ENCODE results near the gene RFC4.

Gene RFC4

GRCh38 chr3:186743666-186744065 lies 62.6 kb downstream of the RFC4 start:
- no peak for DNase-seq (ENCODE audit: low read depth)
- TF ChIP-seq CTCF (IDR thresholded peaks at IDR 0.05; ENCODE audit: low read depth, low read length, missing control alignments), result no peak
- H3K4me3 ChIP-seq (ENCODE audit: low read depth, low read length), result no peak overlapping the region

GRCh38 chr3:186742618-186743380 lies 63.5 kb downstream of the RFC4 start:
- no peak for DNase-seq (ENCODE audit: low read depth)
- TF ChIP-seq CTCF (IDR thresholded peaks at IDR 0.05; ENCODE audit: low read depth, low read length, missing control alignments), result no peak
- H3K4me3 ChIP-seq (ENCODE audit: low read depth, low read length), result no peak overlapping the region

Measured in GM12864 (cell line).